Gastrocnemius medialis (tissue), 4 donors: Measurements from ENCODE around the gene BCOR. TPM values are rescaled to one million over a fixed set of nuclear protein-coding genes. Genes with fewer than 3 reads are reported as not detected.

Experiments
- ATAC-seq, 2 donors: fragments of 150-250 bp; one replicate each; pipeline ENCODE4 v1.9.1; 2016
- DNase-seq, 2 donors: peaks; one replicate each; pipeline ENCODE4 v3.0.0-alpha.2; 2019
- H3K27ac ChIP-seq, 4 donors: fragments of 200-600 bp; sonication (generic); 1 replicate in 1 of 4; 2 replicates in 3 of 4; pipeline ENCODE4 v1.5.1; 2016 to 2018; ENCODE audit warnings: mild to moderate bottlenecking in 2 of 4, moderate library complexity in 1 of 4
- H3K27me3 ChIP-seq, 3 donors: fragments of 200-600 bp; sonication (generic) in 2 of 3; 1 replicate in 1 of 3; 2 replicates in 2 of 3; pipeline versions ENCODE4 v1.5.1 to v1.6.0; 2016 to 2019; ENCODE audit warnings: mild to moderate bottlenecking in 1 of 3, moderate library complexity in 1 of 3
- H3K36me3 ChIP-seq, 2 donors: fragments of 200-600 bp; sonication (generic) in 1 of 2; one replicate each; pipeline ENCODE4 v1.5.1; 2017 to 2018
- H3K4me1 ChIP-seq, 2 donors: fragments of 200-600 bp; sonication (generic) in 1 of 2; one replicate each; pipeline ENCODE4 v1.5.1; 2016 to 2017; ENCODE audit warnings: mild to moderate bottlenecking in 2 of 2
- H3K4me3 ChIP-seq, 4 donors: fragments of 200-600 bp; sonication (generic) in 3 of 4; 1 replicate in 1 of 4; 2 replicates in 3 of 4; pipeline ENCODE4 v1.5.1; 2016 to 2019; ENCODE audit warnings: mild to moderate bottlenecking in 2 of 4
- H3K9me3 ChIP-seq, 3 donors: fragments of 200-600 bp; sonication (generic) in 2 of 3; 1 replicate in 1 of 3; 2 replicates in 2 of 3; pipeline ENCODE4 v1.5.1; 2016 to 2019
- POLR2A ChIP-seq, 2 donors: fragments of 450-650 bp; IDR thresholded peaks; one replicate each; pipeline ENCODE4 v1.6.1; 2017; ENCODE audit warnings: antibody characterized with exemption in 2 of 2, mild to moderate bottlenecking in 2 of 2, moderate library complexity in 2 of 2
- in situ Hi-C, 4 donors: fragments of 200-750 bp; cut with MboI; loops; one replicate each; pipeline versions ENCODE4 v1.15.0 to v1.8.0; 2017; ENCODE audit warnings: low sequenced_read_pairs in 4 of 4
- intact Hi-C: fragments of 100-400 bp; cut with DNase I; formaldehyde crosslinking; loops from one replicate; pipeline ENCODE4 v1.15.1; 2023; ENCODE audit warnings: low total_unique reads
- total RNA-seq, 4 donors: library from RNA; depleted of rRNA; stranded (reverse); fragments of >200 nt; gene quantifications; one replicate each; pipeline versions ENCODE4 v1.1.0 to v1.2.3, GENCODE V29; 2016
- TF ChIP-seq, protein P1 (sequence below), 5 experiments: fragments of 450-650 bp in 3 of 5; fragments of 200-600 bp in 2 of 5; sonication (generic) in 2 of 5; IDR thresholded peaks in 4 of 5; conservative IDR thresholded peaks in 1 of 5; 1 replicate in 4 of 5; 2 replicates in 1 of 5; pipeline ENCODE4 v1.5.1; 2016 to 2019; ENCODE audit warnings: antibody characterized with exemption in 5 of 5, mild to moderate bottlenecking in 3 of 5, moderate library complexity in 3 of 5

The BCOR gene
- total RNA-seq, 4 donors from 2014 or later = 6.5 to 43.8 (median 18.4) TPM

DNA sequence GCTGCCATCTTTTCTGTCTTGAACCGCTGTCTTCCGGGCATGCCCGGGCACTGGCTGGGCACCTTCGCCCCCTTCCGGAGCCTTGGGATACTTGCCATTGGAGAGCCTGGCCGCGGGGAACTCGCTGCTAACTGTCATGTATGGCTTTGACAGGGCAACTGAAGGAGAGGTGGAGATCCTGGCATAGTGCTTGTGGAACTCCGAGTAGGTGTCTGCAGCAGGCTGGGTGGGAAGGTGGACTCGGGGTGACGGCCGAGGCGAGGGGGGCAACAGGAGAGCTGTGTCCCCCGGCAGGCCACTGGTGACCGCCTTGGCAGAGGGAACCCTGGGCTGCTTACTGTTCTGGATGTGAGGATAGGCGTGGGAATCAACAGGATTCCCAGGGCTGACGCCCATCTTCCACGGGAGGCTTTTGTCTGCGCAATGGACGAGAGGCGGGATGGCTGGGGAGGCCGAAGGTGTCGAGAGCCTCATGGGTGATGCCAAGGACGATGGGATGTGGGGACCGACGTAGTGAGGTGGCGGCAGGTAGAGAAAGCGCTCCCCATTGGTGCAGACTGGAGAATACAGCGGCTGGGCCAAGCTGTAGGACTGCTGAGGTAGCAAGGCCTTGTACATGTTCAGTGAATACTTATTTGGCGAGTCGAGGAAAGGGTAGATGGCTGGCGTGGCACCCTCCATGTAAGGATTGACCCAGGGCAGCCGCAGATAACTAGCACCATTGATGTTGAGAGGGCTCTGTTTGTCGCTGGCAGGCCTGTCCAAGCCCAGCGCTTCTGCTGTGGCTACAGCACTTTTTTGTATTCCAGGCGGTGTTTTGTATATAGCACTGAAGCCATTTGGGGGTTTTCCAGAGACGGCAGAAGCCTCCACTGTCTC lies 23.4 kb downstream of the BCOR start:
- no peak for TF ChIP-seq POLR2A (IDR thresholded peaks at IDR 0.05)
- TF ChIP-seq, protein P1, sequence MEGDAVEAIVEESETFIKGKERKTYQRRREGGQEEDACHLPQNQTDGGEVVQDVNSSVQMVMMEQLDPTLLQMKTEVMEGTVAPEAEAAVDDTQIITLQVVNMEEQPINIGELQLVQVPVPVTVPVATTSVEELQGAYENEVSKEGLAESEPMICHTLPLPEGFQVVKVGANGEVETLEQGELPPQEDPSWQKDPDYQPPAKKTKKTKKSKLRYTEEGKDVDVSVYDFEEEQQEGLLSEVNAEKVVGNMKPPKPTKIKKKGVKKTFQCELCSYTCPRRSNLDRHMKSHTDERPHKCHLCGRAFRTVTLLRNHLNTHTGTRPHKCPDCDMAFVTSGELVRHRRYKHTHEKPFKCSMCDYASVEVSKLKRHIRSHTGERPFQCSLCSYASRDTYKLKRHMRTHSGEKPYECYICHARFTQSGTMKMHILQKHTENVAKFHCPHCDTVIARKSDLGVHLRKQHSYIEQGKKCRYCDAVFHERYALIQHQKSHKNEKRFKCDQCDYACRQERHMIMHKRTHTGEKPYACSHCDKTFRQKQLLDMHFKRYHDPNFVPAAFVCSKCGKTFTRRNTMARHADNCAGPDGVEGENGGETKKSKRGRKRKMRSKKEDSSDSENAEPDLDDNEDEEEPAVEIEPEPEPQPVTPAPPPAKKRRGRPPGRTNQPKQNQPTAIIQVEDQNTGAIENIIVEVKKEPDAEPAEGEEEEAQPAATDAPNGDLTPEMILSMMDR (IDR thresholded peaks at IDR 0.05 in 4 of 5, conservative IDR thresholded peaks at IDR 0.05 in 1 of 5) = no peak
- Histone ChIP-seq H3K36me3 (peaks cover 0 to 7% of the 10 kb centered on the region in 2 donors), H3K27ac (peak overlapping the region; percentile 38 to 74 (median 62)), H3K4me3 (no peak overlapping the region), H3K9me3 (no peaks in the 10 kb centered on the region), H3K4me1 (peaks cover 0 to 5% of the 10 kb centered on the region in 2 donors), H3K27me3 (no peaks in the 10 kb centered on the region)
- in situ Hi-C loops (no loop called here), intact Hi-C loops (no loop called here)
- ATAC-seq (peak in 1 of 2 donors; percentile 14), DNase-seq (no peak)

DNA sequence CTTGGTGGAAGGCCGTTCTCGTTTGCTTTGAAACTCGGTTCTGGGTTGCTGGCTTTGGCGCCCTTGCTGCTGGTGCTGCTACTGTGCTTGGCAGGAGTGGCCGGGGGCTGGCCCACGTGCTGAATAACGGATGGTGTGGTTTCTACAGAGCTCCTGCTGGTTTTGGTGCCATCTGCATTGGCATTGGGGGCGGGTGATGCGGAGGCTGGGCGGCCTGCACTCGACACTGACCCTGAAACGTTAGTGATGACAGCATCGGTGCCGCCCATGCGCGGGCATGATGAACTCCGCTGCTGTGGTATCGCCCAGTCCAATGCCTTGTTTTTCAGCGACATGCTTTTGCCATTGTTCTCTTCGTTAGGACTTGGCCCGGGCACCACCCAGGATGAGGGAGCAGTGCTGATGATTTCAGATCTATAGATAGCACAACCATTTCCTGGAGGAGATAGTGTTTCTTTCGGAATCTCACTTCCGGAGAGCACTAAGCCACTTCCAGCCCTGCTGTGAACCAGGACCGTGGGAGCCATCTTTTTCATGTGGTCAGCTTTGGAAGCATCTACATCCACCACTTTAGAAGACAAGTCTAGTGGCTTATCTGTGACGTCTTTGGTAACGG lies 24.2 kb downstream of the BCOR start:
- DNase-seq = peak in 1 of 2 donors; percentile 43
- Histone ChIP-seq H3K27ac (peak overlapping the region; percentile 38 to 74 (median 62)), H3K27me3 (no peaks in the 10 kb centered on the region), H3K4me3 (no peak overlapping the region), H3K4me1 (peaks cover 0 to 5% of the 10 kb centered on the region in 2 donors), H3K9me3 (no peaks in the 10 kb centered on the region), H3K36me3 (peaks cover 0 to 7% of the 10 kb centered on the region in 2 donors)
- intact Hi-C loops = no loop called here
- peak; percentile 85 to 97 for ATAC-seq
- no peak for TF ChIP-seq POLR2A (IDR thresholded peaks at IDR 0.05)
- TF ChIP-seq, protein P1 (IDR thresholded peaks at IDR 0.05 in 4 of 5, conservative IDR thresholded peaks at IDR 0.05 in 1 of 5) = no peak
- in situ Hi-C loops = no loop called here

DNA sequence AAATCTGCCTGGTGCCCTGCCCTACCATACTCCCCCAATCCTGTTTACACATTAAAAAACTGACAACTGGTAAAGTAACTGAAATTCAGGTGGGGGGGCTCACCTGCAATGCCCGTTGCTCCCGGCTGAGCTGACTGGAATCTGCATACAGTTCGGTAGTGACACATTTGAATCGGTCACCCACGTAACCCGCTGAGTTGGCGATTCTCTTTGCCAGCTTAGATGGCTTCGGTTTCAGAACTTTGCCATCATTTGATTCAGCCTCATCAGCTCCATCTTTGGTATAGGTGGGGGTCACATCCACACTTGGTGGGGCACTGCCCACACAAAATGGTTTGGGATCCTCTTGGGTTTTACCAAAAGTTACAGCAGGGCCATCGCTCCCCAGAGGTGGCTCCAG lies 25.5 kb downstream of the BCOR start:
- intact Hi-C loops (no loop called here), in situ Hi-C loops (no loop called here)
- DNase-seq (no peak), ATAC-seq (no peak)
- Histone ChIP-seq H3K4me3 (no peak overlapping the region), H3K4me1 (peaks cover 0 to 5% of the 10 kb centered on the region in 2 donors), H3K9me3 (no peaks in the 10 kb centered on the region), H3K36me3 (peaks cover 0 to 7% of the 10 kb centered on the region in 2 donors), H3K27me3 (no peaks in the 10 kb centered on the region), H3K27ac (no peak overlapping the region)
- TF ChIP-seq, protein P1 (IDR thresholded peaks at IDR 0.05 in 4 of 5, conservative IDR thresholded peaks at IDR 0.05 in 1 of 5) = no peak
- no peak for TF ChIP-seq POLR2A (IDR thresholded peaks at IDR 0.05)

DNA sequence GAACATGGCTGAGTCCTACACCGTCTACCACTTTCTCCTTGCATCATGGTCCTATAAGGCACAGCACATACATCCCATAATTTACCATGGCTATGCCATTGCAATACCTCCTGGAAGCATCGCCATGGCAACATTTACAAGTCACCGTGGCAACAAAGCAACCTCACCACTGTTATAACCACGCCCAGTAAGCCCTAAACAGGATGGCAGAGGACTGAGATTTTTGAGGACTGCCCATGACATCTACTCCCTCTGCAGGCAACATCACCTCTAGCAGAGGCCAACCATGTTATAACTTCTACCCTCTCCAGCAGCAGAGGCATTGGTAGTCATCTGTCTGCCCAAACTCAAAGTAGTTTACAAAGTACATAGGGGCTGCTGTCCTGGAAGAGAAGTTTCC lies 29.7 kb downstream of the BCOR start:
- H3K4me3 ChIP-seq = no peak overlapping the region
- no peaks in the 10 kb centered on the region for H3K9me3 ChIP-seq
- H3K27me3 ChIP-seq = no peaks in the 10 kb centered on the region
- intact Hi-C loops (no loop called here), in situ Hi-C loops (no loop called here)
- ATAC-seq (no peak), DNase-seq (no peak)
- no peak overlapping the region for H3K27ac ChIP-seq
- TF ChIP-seq, protein P1 (IDR thresholded peaks at IDR 0.05 in 4 of 5, conservative IDR thresholded peaks at IDR 0.05 in 1 of 5) = no peak
- TF ChIP-seq POLR2A (IDR thresholded peaks at IDR 0.05) = no peak
- peaks cover 0 to 4% of the 10 kb centered on the region in 2 donors for H3K36me3 ChIP-seq
- peaks cover 0 to 2% of the 10 kb centered on the region in 2 donors for H3K4me1 ChIP-seq
